ENCODE results near the gene REPS1.

- no peak for TF ChIP-seq CTCF (conservative IDR thresholded peaks at IDR 0.05; ENCODE audit: low read depth, low read length)
- TF ChIP-seq EZH2 (IDR thresholded peaks at IDR 0.05; ENCODE audit: borderline replicate concordance, low read depth, low read length, poor library complexity, severe bottlenecking) = no peak
These were observed 114.9 kb downstream of the REPS1 start for GRCh38 chr6:138873191-138873590.
